ENCODE results near the gene ABLIM1. TPM values are rescaled to one million over a fixed set of nuclear protein-coding genes. Genes with fewer than 3 reads are reported as not detected.

ABLIM1 gene
- total RNA-seq (2021; ENCODE audit: unreplicated experiment) (274 TPM), Bru-seq, nascent RNA (percentile 97 among the genes with signal in this experiment), BruChase-seq, experiment 1, labeled RNA remaining after a 2-hour chase (percentile 91 among the genes with signal in this experiment), BruChase-seq, experiment 2, labeled RNA remaining after a 6-hour chase (percentile 94 among the genes with signal in this experiment)
- 97.4 TPM for polyA plus RNA-seq (2012; ENCODE audit: insufficient read length)
- long read RNA-seq, partial matches to known transcripts: 31 of 181 reads
- long read RNA-seq, other reads (novel, unspliced or antisense): 150 of 181 reads

GRCh38 chr10:114658175-114658574 lies at the start of gene ABLIM1:
ABLIM1 (minus strand) TSS chr10:114658275; CDS start chr10:114658200, 75 bp downstream.
- peak within 1 kb of the TSS; percentile 100 for H3K27ac ChIP-seq (ENCODE audit: low read length)
- ATAC-seq (no peak), DNase-seq (ENCODE audit: low read depth, low spot score) (no peak)
- POLR2A ChIA-PET: no interaction called here
- H3K27me3 ChIP-seq (ENCODE audit: control insufficient read depth, insufficient read depth, low read length): no peaks in the 10 kb centered on the region
- H3K4me1 ChIP-seq (ENCODE audit: control insufficient read depth, insufficient read depth, low read length): peaks cover 79% of the 10 kb centered on the region
- H3K4me3 ChIP-seq (ENCODE audit: low read depth in 2 of 2, low read length in 2 of 2): no peak within 1 kb of the TSS
- CTCF ChIA-PET: no interaction called here
- in situ Hi-C loops (cut with HindIII; ENCODE audit: low pct_unique_long_range_greater_than_20kb, low sequenced_read_pairs) (no loop called here), intact Hi-C loops (cut with micrococcal nuclease; ENCODE audit: unreplicated experiment) (no loop called here)
- BruUV-seq (replicated peaks): no TSS peak
- H3K9me3 ChIP-seq (ENCODE audit: control insufficient read depth, insufficient read depth, low read depth, low read length): no peaks in the 10 kb centered on the region
- no peak for TF ChIP-seq REST (IDR thresholded peaks at IDR 0.05; ENCODE audit: insufficient read depth in 1 of 2, low read depth in 2 of 2, low read length in 1 of 2)
- TF ChIP-seq TCF7L2 (IDR thresholded peaks at IDR 0.05; ENCODE audit: low read depth, low read length): no peak
- TF ChIP-seq SIN3A (IDR thresholded peaks at IDR 0.05; ENCODE audit: borderline replicate concordance, insufficient read depth, low read depth, low read length): no peak
- no peak for TF ChIP-seq POLR2AphosphoS5 (IDR thresholded peaks at IDR 0.05; ENCODE audit: low read depth, low read length)
- TF ChIP-seq CTCF (IDR thresholded peaks at IDR 0.05): no peak
- no peaks in the 10 kb centered on the region for H3K36me3 ChIP-seq (ENCODE audit: control insufficient read depth, insufficient read depth, low read length)

GRCh38 chr10:114706458-114707055 lies 48.5 kb upstream of the ABLIM1 start:
- TF ChIP-seq TCF7L2 (IDR thresholded peaks at IDR 0.05; ENCODE audit: low read depth, low read length) (peak; percentile 75), POLR2AphosphoS5 (IDR thresholded peaks at IDR 0.05; ENCODE audit: low read depth, low read length) (peak; percentile 50; the same call in 1 of the 2 replicates), REST (IDR thresholded peaks at IDR 0.05; ENCODE audit: insufficient read depth in 1 of 2, low read depth in 2 of 2, low read length in 1 of 2) (peak in 1 of 2 experiments; percentile 28; a peak in 1 of 4 replicates), SIN3A (IDR thresholded peaks at IDR 0.05; ENCODE audit: borderline replicate concordance, insufficient read depth, low read depth, low read length) (no peak)

More at GRCh38 chr10:114706458-114707055, 48.5 kb upstream of the ABLIM1 start:
- ATAC-seq: peak; percentile 51
- in situ Hi-C loops (cut with HindIII; ENCODE audit: low pct_unique_long_range_greater_than_20kb, low sequenced_read_pairs) (no loop called here), intact Hi-C loops (cut with micrococcal nuclease; ENCODE audit: unreplicated experiment) (loop anchor here (5.0 kb wide), 1 partner anchor 61 kb away; no protein-coding TSS in a partner anchor)
- Histone ChIP-seq H3K9me3 (ENCODE audit: control insufficient read depth, insufficient read depth, low read depth, low read length) (peaks cover 2% of the 10 kb centered on the region; the same call in 1 of the 2 replicates), H3K27me3 (ENCODE audit: control insufficient read depth, insufficient read depth, low read length) (no peaks in the 10 kb centered on the region), H3K36me3 (ENCODE audit: control insufficient read depth, insufficient read depth, low read length) (no peaks in the 10 kb centered on the region), H3K27ac (ENCODE audit: low read length) (peak overlapping the region; percentile 100), H3K4me3 (ENCODE audit: low read depth in 2 of 2, low read length in 2 of 2) (no peak overlapping the region), H3K4me1 (ENCODE audit: control insufficient read depth, insufficient read depth, low read length) (peaks cover 86% of the 10 kb centered on the region)
- DNase-seq (ENCODE audit: low read depth, low spot score): no peak
- CTCF ChIA-PET: no interaction called here
- POLR2A ChIA-PET: no interaction called here
- no TSS peak for BruUV-seq (replicated peaks)

Data from Panc1 (cell line).